HPDE6-E6E7 (cell line): Measurements from ENCODE around the gene WNT9B.

Source experiments
- DNase-seq: peaks from one replicate; pipeline ENCODE4 v3.0.0; 2011; ENCODE audit warnings: missing footprints; ENCODE audit errors: extremely low spot score

The WNT9B gene

GRCh38 chr17:46879101-46879500 is 27.7 kb downstream of the WNT9B start:
- no peak for DNase-seq

- DNase-seq, result no peak
Measured at GRCh38 chr17:46881015-46881414, 29.6 kb downstream of the WNT9B start.

DNA sequence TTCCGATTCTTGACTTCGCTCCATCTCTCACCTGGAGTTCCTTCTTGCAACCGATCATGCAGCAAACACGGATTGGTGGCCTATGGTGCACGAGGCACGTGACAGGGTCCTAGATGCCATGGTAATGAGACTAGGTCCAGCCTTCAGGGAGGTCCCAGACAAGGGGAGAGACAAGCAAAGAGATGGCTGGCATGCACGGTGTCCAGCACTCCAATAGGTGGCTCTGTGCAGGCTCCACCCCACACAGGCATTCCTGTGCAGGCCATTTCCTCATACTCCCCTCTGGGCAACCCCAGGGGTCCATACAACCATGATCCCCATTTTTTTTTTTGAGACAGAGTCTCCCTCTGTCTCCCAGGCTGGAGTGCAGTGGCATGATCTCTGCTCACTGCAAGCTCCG is 31.3 kb downstream of the WNT9B start:
- DNase-seq, result no peak

GRCh38 chr17:46883871-46884520 is 32.6 kb downstream of the WNT9B start:
- DNase-seq, result no peak

GRCh38 chr17:46884552-46884951 is 33.2 kb downstream of the WNT9B start:
- no peak for DNase-seq

- no peak for DNase-seq
Measured at GRCh38 chr17:46885415-46886309, 34.3 kb downstream of the WNT9B start.

DNA sequence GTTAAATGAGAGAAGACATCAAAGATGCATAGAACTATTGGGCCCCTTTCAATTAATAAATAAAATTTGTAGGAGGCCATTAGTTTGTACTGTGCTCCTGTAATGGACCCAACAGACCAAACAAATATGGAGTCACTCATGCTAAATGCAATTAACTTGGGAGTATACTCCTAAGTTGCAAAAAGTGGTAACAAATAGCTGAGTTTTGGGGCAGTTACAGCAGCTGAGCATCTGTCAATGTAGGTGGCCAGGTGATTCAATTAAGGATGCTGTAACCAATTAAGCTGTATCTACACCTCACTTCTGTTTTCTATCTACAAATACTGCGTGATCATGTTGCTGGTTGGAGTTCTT is 34.9 kb downstream of the WNT9B start:
- DNase-seq, result no peak

- no peak for DNase-seq
Measured at GRCh38 chr17:46887717-46888116, 36.3 kb downstream of the WNT9B start.

GRCh38 chr17:46888727-46889126 is 37.3 kb downstream of the WNT9B start:
- DNase-seq, result no peak

DNA sequence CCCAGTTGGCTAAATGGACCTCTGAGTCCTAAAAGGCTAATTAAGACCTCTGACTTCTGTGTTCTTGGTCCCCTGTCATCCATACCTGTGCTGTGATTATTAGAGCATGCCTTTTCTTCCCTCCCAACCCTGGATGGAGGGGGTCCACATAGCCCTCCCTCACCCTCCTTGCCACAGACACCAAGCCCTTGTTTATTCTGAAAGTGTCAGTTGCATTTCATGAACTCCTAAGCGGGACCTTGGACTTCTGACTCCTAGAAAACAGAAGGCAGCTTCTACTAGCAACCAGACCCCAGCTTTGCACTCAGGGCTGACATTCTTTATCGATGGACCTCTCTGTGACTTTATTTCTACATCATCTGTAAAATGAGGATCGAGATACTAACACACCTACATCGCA is 38.1 kb downstream of the WNT9B start:
- no peak for DNase-seq

DNA sequence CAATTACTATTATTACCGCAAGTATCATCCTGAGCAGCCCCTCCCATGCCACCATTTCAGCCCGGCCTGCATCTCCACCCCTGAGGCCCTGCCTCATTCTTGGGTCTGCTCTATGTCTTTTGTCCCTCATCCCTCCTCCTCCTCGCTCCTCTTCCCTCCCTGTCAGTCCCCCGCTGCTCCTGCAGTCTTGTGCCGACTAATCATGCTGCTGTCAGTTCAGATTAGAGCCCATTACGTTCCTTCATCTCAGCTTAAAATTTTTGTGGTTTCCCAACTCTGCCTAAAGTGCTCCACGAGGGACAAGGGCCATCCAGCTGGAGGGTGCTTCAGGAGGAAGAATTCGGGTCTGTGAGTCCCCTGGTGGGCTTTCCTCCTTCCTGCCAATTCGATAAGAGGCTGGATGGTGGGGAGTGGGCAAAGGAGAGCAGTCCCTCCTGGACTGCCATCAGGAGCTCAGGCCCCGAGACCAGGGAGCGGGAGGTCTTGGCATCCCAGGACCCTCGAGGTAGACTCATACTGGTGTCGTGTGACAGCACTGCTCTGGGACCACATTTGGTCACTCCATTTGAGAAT is 38.7 kb downstream of the WNT9B start:
- no peak for DNase-seq

- DNase-seq, result no peak
Measured at GRCh38 chr17:46890638-46891037, 39.3 kb downstream of the WNT9B start.

- DNase-seq, result no peak
Measured at GRCh38 chr17:46892192-46892703, 40.9 kb downstream of the WNT9B start.

GRCh38 chr17:46894024-46894423 is 42.6 kb downstream of the WNT9B start:
- no peak for DNase-seq

GRCh38 chr17:46894476-46895151 is 43.2 kb downstream of the WNT9B start:
- no peak for DNase-seq

DNA sequence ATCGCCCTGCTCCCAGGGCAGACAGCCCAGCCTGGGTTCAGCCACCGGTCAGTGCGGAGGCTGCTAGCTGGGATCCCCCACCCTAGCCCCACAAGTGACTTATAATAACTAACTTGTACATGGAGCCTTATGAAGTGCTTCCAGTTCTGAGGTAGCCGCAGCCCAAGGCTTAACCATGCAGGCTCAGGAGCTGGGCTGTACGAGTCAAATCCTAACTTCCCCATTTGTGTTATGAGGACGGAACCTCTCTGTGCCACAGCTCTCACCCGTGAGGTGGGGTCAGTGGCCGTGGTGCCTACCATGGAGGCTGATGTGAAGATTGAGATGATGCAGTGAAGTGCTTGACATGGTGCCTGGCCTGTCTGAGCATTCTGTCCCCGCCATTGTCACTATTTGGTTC is 43.8 kb downstream of the WNT9B start:
- no peak for DNase-seq

DNA sequence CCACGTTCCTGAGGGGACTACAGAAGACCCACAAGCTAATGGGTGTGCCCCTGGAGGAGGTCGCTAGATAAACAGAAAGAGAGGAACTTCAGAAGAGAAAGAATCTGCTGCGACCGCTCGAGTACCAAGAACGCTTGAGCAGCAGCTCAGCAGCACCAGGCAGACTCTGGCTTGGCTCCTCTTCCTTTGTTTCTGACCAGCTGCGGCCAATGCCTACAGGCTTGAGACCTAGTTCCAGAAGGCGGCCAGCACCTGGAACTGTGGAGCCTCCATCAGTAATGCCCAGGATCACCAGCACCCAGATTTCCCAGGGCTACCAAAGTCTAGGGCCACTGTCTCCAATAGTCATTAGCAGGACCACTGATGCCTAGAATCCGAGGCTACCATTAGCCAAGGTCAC is 45.6 kb downstream of the WNT9B start:
- no peak for DNase-seq

DNA sequence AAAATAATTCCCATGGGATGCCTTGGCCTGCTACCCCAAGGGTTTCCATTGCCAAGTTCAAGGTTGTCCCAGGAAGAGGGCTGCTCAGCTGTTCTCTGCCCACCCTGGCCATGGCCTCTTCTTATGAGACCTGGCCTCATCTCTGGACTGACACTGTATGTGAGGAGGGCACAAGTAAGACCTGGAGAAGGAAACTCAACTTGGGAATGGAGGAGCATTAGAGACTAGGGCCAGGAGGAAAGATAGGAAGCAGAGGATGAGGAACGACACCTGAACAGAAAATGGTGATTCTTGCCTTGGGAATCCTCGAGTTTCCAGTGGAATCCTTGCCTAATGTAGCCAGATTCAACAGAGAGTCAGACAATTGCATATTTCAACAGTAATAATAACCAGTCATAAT is 47.0 kb downstream of the WNT9B start:
- DNase-seq, result no peak

GRCh38 chr17:46898860-46899259 is 47.5 kb downstream of the WNT9B start:
- DNase-seq, result no peak

DNA sequence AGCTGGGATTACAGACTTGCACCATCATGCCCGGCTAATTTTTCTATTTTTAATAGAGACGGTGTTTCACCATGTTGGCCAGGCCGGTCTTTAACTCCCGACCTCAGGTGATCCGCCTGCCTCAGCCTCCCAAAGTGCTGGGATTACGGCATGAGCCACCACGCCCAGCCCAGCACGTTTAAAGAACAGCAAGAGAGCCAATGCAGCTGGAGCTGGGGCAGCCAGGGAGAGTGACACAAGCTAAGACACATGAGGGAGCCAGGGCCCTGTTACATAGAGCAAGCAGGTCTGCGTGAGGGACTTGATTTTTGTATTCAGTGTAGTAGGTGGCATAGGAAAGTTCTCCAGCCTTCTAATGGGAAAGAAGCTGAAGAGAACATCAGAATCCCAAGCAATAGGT is 49.9 kb downstream of the WNT9B start:
- DNase-seq, result no peak

DNA sequence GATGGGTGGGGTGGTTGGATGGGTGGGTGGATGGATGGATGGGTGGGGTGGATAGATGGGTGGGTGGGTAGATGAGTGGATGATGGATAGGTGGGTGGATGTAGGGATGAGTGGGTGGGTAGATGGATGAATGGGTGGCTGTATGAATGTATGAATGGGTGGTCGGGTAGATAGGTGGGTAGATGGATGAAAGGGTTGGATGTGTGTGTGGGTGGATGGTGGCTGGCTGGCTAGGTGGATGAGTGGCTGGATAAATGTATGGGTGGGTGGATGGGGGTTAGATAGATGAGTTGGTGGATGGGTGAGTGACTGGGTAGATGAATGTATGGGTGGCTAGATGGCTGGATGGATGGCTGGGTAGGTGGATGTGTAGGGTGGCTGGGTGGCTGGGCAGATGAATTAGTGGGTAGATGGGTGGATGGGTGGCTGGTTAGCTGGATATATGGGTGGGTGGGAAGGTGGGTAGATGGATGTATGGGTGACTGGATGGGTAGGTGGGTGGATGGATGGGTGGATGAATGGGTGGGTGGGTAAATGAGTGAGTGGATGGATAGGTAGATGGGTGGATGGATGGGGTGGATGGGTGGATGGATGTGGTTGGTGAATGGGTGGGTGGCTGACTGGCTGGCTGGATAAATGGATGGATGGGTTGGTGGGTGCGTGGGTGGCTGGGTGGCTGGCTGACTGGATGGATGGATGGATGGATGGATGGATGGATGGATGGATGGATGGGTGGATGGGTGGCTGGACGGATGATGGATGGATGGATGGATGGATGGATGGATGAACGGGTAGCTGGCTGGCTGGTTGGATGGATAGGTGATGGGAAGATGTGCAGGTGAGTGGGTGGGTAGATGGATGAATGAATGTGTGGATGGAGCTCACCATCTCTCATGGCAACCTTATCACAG is 52.6 kb downstream of the WNT9B start:
- no peak for DNase-seq
